Activated CD8-positive, alpha-beta T cell treated with anti-CD3 and anti-CD28 coated beads for 36 hours (primary cell): ENCODE data around the gene PRMT3. TPM values are rescaled to one million over a fixed set of nuclear protein-coding genes. Genes with fewer than 3 reads are reported as not detected.

Source experiments
- ATAC-seq: fragments of 200-7000 bp; cut with Tn5 transposase; one replicate; pipeline ENCODE4 v1.10.0; 2021; ENCODE audit warnings: mild to moderate bottlenecking, moderate library complexity
- CTCF ChIA-PET: fragments of 350-600 bp; sonication (Branson Sonifier 250); formaldehyde crosslinking; loops from one replicate; lab custom pipeline; 2021; ENCODE audit warnings: antibody characterized with exemption; lab: Charles Lee
- POLR2A ChIA-PET: fragments of 350-600 bp; sonication (Branson Sonifier 250); formaldehyde crosslinking; loops from one replicate; lab custom pipeline; 2021; ENCODE audit warnings: antibody characterized with exemption; lab: Charles Lee
- DNase-seq: peaks from one replicate; pipeline ENCODE4 v3.0.0-alpha.2; 2020
- H3K27ac Mint-ChIP-seq: one replicate; pipeline ENCODE4 v1.8.0; 2021; ENCODE audit warnings: mild to moderate bottlenecking, mixed read lengths
- H3K27me3 Mint-ChIP-seq: one replicate; pipeline ENCODE4 v1.8.0; 2021; ENCODE audit warnings: mixed read lengths
- H3K36me3 Mint-ChIP-seq: one replicate; pipeline ENCODE4 v1.8.0; 2021; ENCODE audit warnings: low read depth, mixed read lengths
- H3K4me1 Mint-ChIP-seq: one replicate; pipeline ENCODE4 v1.8.0; 2021; ENCODE audit warnings: low read depth, mixed read lengths
- H3K4me3 Mint-ChIP-seq: one replicate; pipeline ENCODE4 v1.8.0; 2021; ENCODE audit warnings: mild to moderate bottlenecking, moderate library complexity, mixed read lengths
- H3K9me3 Mint-ChIP-seq: one replicate; pipeline ENCODE4 v1.8.0; 2021; ENCODE audit warnings: mixed read lengths
- CTCF ChIP-seq: fragments of 200-600 bp; IDR thresholded peaks from one replicate; pipeline ENCODE4 v1.8.0; 2022; ENCODE audit warnings: antibody characterized with exemption, mild to moderate bottlenecking
- intact Hi-C: fragments of 100-400 bp; cut with micrococcal nuclease; formaldehyde crosslinking; loops from one replicate; pipeline ENCODE4 v1.10.0; 2022
- total RNA-seq, 2 experiments: library from RNA; stranded (reverse); gene quantifications; one replicate each; pipeline ENCODE4 v1.2.3, GENCODE V29; 2021

The PRMT3 gene
- total RNA-seq, 2 experiments from 2014 or later: 33.3 to 36.4 TPM

- Mint-ChIP-seq H3K4me1 (no peaks in the 10 kb centered on the region), H3K4me3 (no peak overlapping the region), H3K9me3 (no peaks in the 10 kb centered on the region), H3K27me3 (no peaks in the 10 kb centered on the region), H3K36me3 (peaks cover 27% of the 10 kb centered on the region), H3K27ac (no peak overlapping the region)
- POLR2A ChIA-PET: no interaction called here
- DNase-seq (no peak), ATAC-seq (no peak)
- intact Hi-C loops: no loop called here
- CTCF ChIA-PET: no interaction called here
- no peak for TF ChIP-seq CTCF
These were observed 70.6 kb downstream of the PRMT3 start for GRCh38 chr11:20457934-20458680.

GRCh38 chr11:20458905-20459632 lies 71.6 kb downstream of the PRMT3 start:
- Mint-ChIP-seq H3K4me1 (no peaks in the 10 kb centered on the region), H3K9me3 (no peaks in the 10 kb centered on the region), H3K27me3 (no peaks in the 10 kb centered on the region), H3K36me3 (peaks cover 33% of the 10 kb centered on the region), H3K4me3 (no peak overlapping the region), H3K27ac (no peak overlapping the region)
- POLR2A ChIA-PET: no interaction called here
- TF ChIP-seq CTCF: no peak
- intact Hi-C loops: no loop called here
- CTCF ChIA-PET: no interaction called here
- no peak for ATAC-seq
- DNase-seq: no peak

- no peak overlapping the region for H3K4me3 Mint-ChIP-seq
- POLR2A ChIA-PET: no interaction called here
- H3K27me3 Mint-ChIP-seq: no peaks in the 10 kb centered on the region
- H3K9me3 Mint-ChIP-seq: no peaks in the 10 kb centered on the region
- H3K27ac Mint-ChIP-seq: no peak overlapping the region
- H3K36me3 Mint-ChIP-seq: peaks cover 34% of the 10 kb centered on the region
- ATAC-seq (no peak), DNase-seq (no peak)
- intact Hi-C loops: no loop called here
- no peak for TF ChIP-seq CTCF
- CTCF ChIA-PET: no interaction called here
- H3K4me1 Mint-ChIP-seq: no peaks in the 10 kb centered on the region
These were observed 72.3 kb downstream of the PRMT3 start for GRCh38 chr11:20459865-20460264.

GRCh38 chr11:20464518-20464917 lies 77.0 kb downstream of the PRMT3 start:
- no peaks in the 10 kb centered on the region for H3K9me3 Mint-ChIP-seq
- H3K4me3 Mint-ChIP-seq: no peak overlapping the region
- no peak for TF ChIP-seq CTCF
- CTCF ChIA-PET: no interaction called here
- H3K27ac Mint-ChIP-seq: no peak overlapping the region
- POLR2A ChIA-PET: no interaction called here
- H3K36me3 Mint-ChIP-seq: peaks cover 43% of the 10 kb centered on the region
- H3K4me1 Mint-ChIP-seq: no peaks in the 10 kb centered on the region
- DNase-seq (no peak), ATAC-seq (no peak)
- intact Hi-C loops: no loop called here
- no peaks in the 10 kb centered on the region for H3K27me3 Mint-ChIP-seq

GRCh38 chr11:20467487-20468185 lies 80.1 kb downstream of the PRMT3 start:
- H3K27me3 Mint-ChIP-seq: no peaks in the 10 kb centered on the region
- peaks cover 6% of the 10 kb centered on the region for H3K4me1 Mint-ChIP-seq
- H3K36me3 Mint-ChIP-seq: peaks cover 63% of the 10 kb centered on the region
- no peak for TF ChIP-seq CTCF
- ATAC-seq (no peak), DNase-seq (no peak)
- no peak overlapping the region for H3K27ac Mint-ChIP-seq
- ChIA-PET POLR2A (interaction anchor here (1.0 kb wide), 1 partner anchor 46 kb away, joined by 3 read pairs; no protein-coding TSS in a partner anchor), CTCF (no interaction called here)
- H3K9me3 Mint-ChIP-seq: peaks cover 4% of the 10 kb centered on the region
- intact Hi-C loops: no loop called here
- H3K4me3 Mint-ChIP-seq: no peak overlapping the region
